Neural cell (in vitro differentiated cells): ENCODE results near the gene SPIN1. TPM values are rescaled to one million over a fixed set of nuclear protein-coding genes. Genes with fewer than 3 reads are reported as not detected.

Source experiments
- H2AFZ ChIP-seq: fragments of 200-600, 300-800 bp; sonication (generic), shearing (Covaris generic); 2 replicates; pipeline ENCODE4 v1.6.0; 2014; ENCODE audit warnings: low read depth, mild to moderate bottlenecking, antibody characterized with exemption, low read length, moderate library complexity
- H3F3A ChIP-seq: fragments of 200-600 bp; shearing (Covaris generic); 2 replicates; pipeline ENCODE4 v1.6.1; 2016; ENCODE audit warnings: mild to moderate bottlenecking, moderate library complexity, mixed read lengths, antibody characterized with exemption, low read length; ENCODE audit not compliant: insufficient read depth, poor library complexity, severe bottlenecking
- H3K27ac ChIP-seq: fragments of 200-600, 300-800 bp; sonication (generic), shearing (Covaris generic); 2 replicates; pipeline ENCODE4 v1.5.1; 2014; ENCODE audit warnings: mild to moderate bottlenecking, low read length, moderate library complexity
- H3K27me3 ChIP-seq: fragments of 300-800, 200-600 bp; sonication (generic), shearing (Covaris generic); 2 replicates; pipeline ENCODE4 v1.6.0; 2014; ENCODE audit warnings: mild to moderate bottlenecking, low read depth, low read length, moderate library complexity; ENCODE audit not compliant: insufficient read depth
- H3K36me3 ChIP-seq: fragments of 300-800, 200-600 bp; sonication (generic), shearing (Covaris generic); 2 replicates; pipeline ENCODE4 v1.5.1; 2014; ENCODE audit warnings: mild to moderate bottlenecking, antibody characterized with exemption, low read length, moderate library complexity; ENCODE audit not compliant: insufficient read depth
- H3K4me2 ChIP-seq: fragments of 300-800, 200-600 bp; sonication (generic), shearing (Covaris generic); 2 replicates; pipeline ENCODE4 v1.6.0; 2014; ENCODE audit warnings: mild to moderate bottlenecking, low read length
- H3K4me3 ChIP-seq: fragments of 300-800, 200-600 bp; sonication (generic), shearing (Covaris generic); 2 replicates; pipeline ENCODE4 v1.5.1; 2014; ENCODE audit warnings: mild to moderate bottlenecking, low read length, moderate library complexity
- H3K79me2 ChIP-seq: fragments of 200-600 bp; shearing (Covaris generic); replicated peaks from 2 replicates; pipeline ENCODE4 v1.6.0; 2014; ENCODE audit warnings: mild to moderate bottlenecking, low read length, moderate library complexity; ENCODE audit not compliant: insufficient read depth
- H3K9ac ChIP-seq: fragments of 300-800, 200-600 bp; sonication (generic), shearing (Covaris generic); 2 replicates; pipeline ENCODE4 v1.6.1; 2016; ENCODE audit warnings: mild to moderate bottlenecking, low read length, mixed read lengths
- H3K9me2 ChIP-seq: fragments of 200-600 bp; shearing (Covaris generic); 2 replicates; pipeline ENCODE4 v1.6.1; 2016; ENCODE audit warnings: mild to moderate bottlenecking, low read length, mixed read lengths; ENCODE audit not compliant: insufficient read depth
- H3K9me3 ChIP-seq: fragments of 200-600, 300-800 bp; sonication (generic), shearing (Covaris generic); 2 replicates; pipeline ENCODE4 v1.6.1; 2016; ENCODE audit warnings: mild to moderate bottlenecking, mixed run types, low read length, moderate library complexity, mixed read lengths
- H4K20me1 ChIP-seq: fragments of 200-600 bp; shearing (Covaris generic); 2 replicates; pipeline ENCODE4 v1.6.1; 2016; ENCODE audit warnings: mild to moderate bottlenecking, mixed run types; ENCODE audit not compliant: insufficient read depth
- EP300 ChIP-seq: fragments of 450-650 bp; conservative IDR thresholded peaks from 2 replicates; pipeline ENCODE4 v1.6.1; 2014; ENCODE audit warnings: antibody characterized with exemption, mild to moderate bottlenecking, moderate library complexity; ENCODE audit not compliant: poor library complexity, severe bottlenecking
- EZH2 ChIP-seq: fragments of 200-600, 300-800 bp; shearing (Covaris generic), sonication (generic); IDR thresholded peaks from 2 replicates; pipeline ENCODE4 v1.6.1; 2014; ENCODE audit warnings: antibody characterized with exemption, low read length, borderline replicate concordance, mild to moderate bottlenecking; ENCODE audit not compliant: insufficient read depth, poor library complexity, severe bottlenecking
- MXI1 ChIP-seq: fragments of 450-650 bp; conservative IDR thresholded peaks from 2 replicates; pipeline ENCODE4 v1.6.1; 2014; ENCODE audit warnings: antibody characterized with exemption, mild to moderate bottlenecking; ENCODE audit not compliant: poor library complexity, severe bottlenecking
- POLR2AphosphoS5 ChIP-seq: IDR thresholded peaks from 2 replicates; pipeline ENCODE4 v1.6.1; 2012
- RAD21 ChIP-seq: fragments of 450-650 bp; conservative IDR thresholded peaks from 2 replicates; pipeline ENCODE4 v1.6.1; 2014; ENCODE audit warnings: antibody characterized with exemption, mild to moderate bottlenecking, moderate library complexity
- REST ChIP-seq: IDR thresholded peaks from 2 replicates; pipeline ENCODE4 v1.6.1; 2012; ENCODE audit warnings: borderline replicate concordance
- SMC3 ChIP-seq: fragments of 450-650 bp; conservative IDR thresholded peaks from 2 replicates; pipeline ENCODE4 v1.6.1; 2014; ENCODE audit warnings: antibody characterized with exemption, mild to moderate bottlenecking, moderate library complexity; ENCODE audit not compliant: poor library complexity
- TAF1 ChIP-seq: IDR thresholded peaks from 2 replicates; pipeline ENCODE4 v1.6.1; 2012; ENCODE audit warnings: low read depth
- polyA plus RNA-seq: library from polyadenylated mRNA; depleted of rRNA; stranded (reverse); fragments of >200 nt; gene quantifications from 2 replicates; pipeline ENCODE4 v1.2.3, GENCODE V29; 2014
- TF ChIP-seq, protein P1 (sequence below): fragments of 450-650 bp; IDR thresholded peaks from 2 replicates; pipeline ENCODE4 v1.5.1; 2014; ENCODE audit warnings: antibody characterized with exemption, mild to moderate bottlenecking, moderate library complexity; ENCODE audit not compliant: poor library complexity, severe bottlenecking

SPIN1 gene
- polyA plus RNA-seq, 1 donor from 2014 or later: 282 TPM

- no peak overlapping the region for H3K4me3 ChIP-seq
- H3K9me2 ChIP-seq: no peaks in the 10 kb centered on the region
- H3F3A ChIP-seq: no peaks in the 10 kb centered on the region
- H4K20me1 ChIP-seq: no peaks in the 10 kb centered on the region
- no peak overlapping the region for H3K4me2 ChIP-seq
- no peaks in the 10 kb centered on the region for H3K9me3 ChIP-seq
- no peak for TF ChIP-seq REST
- TF ChIP-seq MXI1: no peak
- TF ChIP-seq POLR2AphosphoS5: no peak
- no peak for TF ChIP-seq SMC3
- TF ChIP-seq, protein P1, sequence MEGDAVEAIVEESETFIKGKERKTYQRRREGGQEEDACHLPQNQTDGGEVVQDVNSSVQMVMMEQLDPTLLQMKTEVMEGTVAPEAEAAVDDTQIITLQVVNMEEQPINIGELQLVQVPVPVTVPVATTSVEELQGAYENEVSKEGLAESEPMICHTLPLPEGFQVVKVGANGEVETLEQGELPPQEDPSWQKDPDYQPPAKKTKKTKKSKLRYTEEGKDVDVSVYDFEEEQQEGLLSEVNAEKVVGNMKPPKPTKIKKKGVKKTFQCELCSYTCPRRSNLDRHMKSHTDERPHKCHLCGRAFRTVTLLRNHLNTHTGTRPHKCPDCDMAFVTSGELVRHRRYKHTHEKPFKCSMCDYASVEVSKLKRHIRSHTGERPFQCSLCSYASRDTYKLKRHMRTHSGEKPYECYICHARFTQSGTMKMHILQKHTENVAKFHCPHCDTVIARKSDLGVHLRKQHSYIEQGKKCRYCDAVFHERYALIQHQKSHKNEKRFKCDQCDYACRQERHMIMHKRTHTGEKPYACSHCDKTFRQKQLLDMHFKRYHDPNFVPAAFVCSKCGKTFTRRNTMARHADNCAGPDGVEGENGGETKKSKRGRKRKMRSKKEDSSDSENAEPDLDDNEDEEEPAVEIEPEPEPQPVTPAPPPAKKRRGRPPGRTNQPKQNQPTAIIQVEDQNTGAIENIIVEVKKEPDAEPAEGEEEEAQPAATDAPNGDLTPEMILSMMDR: no peak
- TF ChIP-seq EP300: no peak
- TF ChIP-seq TAF1: no peak
- no peak for TF ChIP-seq RAD21
- no peak for TF ChIP-seq EZH2
- no peaks in the 10 kb centered on the region for H3K36me3 ChIP-seq
- H3K27ac ChIP-seq: no peak overlapping the region
- H3K27me3 ChIP-seq: no peaks in the 10 kb centered on the region
- no peak overlapping the region for H2AFZ ChIP-seq
- H3K79me2 ChIP-seq: no peaks in the 10 kb centered on the region
- no peak overlapping the region for H3K9ac ChIP-seq
These were observed 134.1 kb downstream of the SPIN1 start for GRCh38 chr9:88522360-88522759.

DNA sequence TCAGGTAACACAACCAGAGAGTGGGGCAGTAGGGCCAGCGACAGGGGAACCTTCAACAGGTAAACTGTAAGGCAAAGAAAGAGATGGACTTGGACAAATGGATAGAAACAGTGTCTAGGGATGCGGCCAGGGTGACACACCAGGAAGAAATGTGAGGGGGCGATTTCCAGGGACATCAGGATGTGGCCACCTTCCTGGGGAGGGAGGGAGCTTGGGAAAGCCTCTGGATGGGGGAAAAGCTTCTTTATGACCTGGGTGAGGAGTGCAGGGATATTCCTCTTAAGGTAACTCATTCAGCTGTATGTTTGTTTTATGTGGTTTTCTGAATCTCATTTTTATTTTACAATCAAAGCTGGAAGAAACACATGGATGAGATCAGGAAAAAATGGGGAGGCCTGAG lies 134.8 kb downstream of the SPIN1 start:
- no peak overlapping the region for H3K4me3 ChIP-seq
- H4K20me1 ChIP-seq: no peaks in the 10 kb centered on the region
- no peak overlapping the region for H2AFZ ChIP-seq
- no peaks in the 10 kb centered on the region for H3F3A ChIP-seq
- TF ChIP-seq EP300 (no peak), MXI1 (no peak), REST (no peak), TAF1 (no peak), POLR2AphosphoS5 (no peak), SMC3 (no peak), EZH2 (no peak), RAD21 (no peak)
- TF ChIP-seq, protein P1: no peak
- no peaks in the 10 kb centered on the region for H3K36me3 ChIP-seq
- H3K27ac ChIP-seq: no peak overlapping the region
- H3K9ac ChIP-seq: no peak overlapping the region
- H3K79me2 ChIP-seq: no peaks in the 10 kb centered on the region
- no peak overlapping the region for H3K4me2 ChIP-seq
- H3K27me3 ChIP-seq: no peaks in the 10 kb centered on the region
- no peaks in the 10 kb centered on the region for H3K9me2 ChIP-seq
- H3K9me3 ChIP-seq: no peaks in the 10 kb centered on the region
